BLaER1 (cell line): ENCODE data around the gene TEDC1.

Experiments
- H3K27ac ChIP-seq: shearing (Covaris generic); formaldehyde crosslinking; 2 replicates; pipeline ENCODE4 v1.8.1; 2022
- H3K27me3 ChIP-seq: shearing (Covaris generic); formaldehyde crosslinking; 2 replicates; pipeline ENCODE4 v1.8.1; 2022
- H3K36me3 ChIP-seq: shearing (Covaris generic); formaldehyde crosslinking; 2 replicates; pipeline ENCODE4 v1.8.1; 2022
- H3K4me1 ChIP-seq: shearing (Covaris generic); formaldehyde crosslinking; 2 replicates; pipeline ENCODE4 v1.8.1; 2022
- H3K4me2 ChIP-seq: shearing (Covaris generic); formaldehyde crosslinking; 2 replicates; pipeline ENCODE4 v1.8.1; 2022
- H3K4me3 ChIP-seq: shearing (Covaris generic); formaldehyde crosslinking; 2 replicates; pipeline ENCODE4 v1.8.1; 2022
- H3K9ac ChIP-seq: shearing (Covaris generic); formaldehyde crosslinking; 2 replicates; pipeline ENCODE4 v1.8.1; 2022
- H3K9me3 ChIP-seq: shearing (Covaris generic); formaldehyde crosslinking; 2 replicates; pipeline ENCODE4 v1.8.1; 2022
- H4K20me1 ChIP-seq: shearing (Covaris generic); formaldehyde crosslinking; 2 replicates; pipeline ENCODE4 v1.8.1; 2022
- Cebpa-rat ChIP-seq: shearing (Covaris generic); IDR thresholded peaks from 2 replicates; pipeline ENCODE4 v1.8.1; 2022

The TEDC1 gene

DNA sequence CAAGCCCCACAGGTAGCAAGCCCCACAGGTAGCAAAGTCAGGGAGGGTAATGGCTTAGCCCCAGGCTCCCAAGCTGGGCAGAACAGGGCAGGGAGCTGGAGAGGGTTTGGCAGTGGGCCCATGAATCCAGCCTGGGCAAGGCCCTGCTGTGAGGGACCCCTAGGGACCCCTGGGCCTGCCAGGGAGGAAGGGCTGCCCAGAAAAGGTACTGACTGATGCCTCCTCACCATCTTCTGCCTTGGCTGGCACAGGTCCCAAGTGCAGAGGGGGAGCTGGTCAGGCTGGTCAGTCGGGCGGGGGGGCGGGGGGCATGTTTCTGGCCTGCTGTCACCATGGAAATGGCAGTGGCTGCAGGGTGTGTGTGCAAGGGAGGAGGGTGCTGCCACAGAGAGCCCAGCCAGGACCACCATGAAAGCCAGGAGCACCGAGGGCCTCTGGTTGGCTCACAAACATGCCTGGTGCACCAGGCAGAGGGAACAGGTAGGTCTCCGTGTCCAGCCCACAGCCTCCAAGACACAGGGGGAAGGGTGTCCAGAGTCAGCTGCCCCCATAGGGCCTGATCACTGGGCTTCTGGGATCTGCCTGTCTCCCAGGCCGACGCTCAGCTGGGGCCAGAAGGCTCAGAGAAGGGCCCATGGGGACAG lies 17.9 kb upstream of the TEDC1 start:
- Histone ChIP-seq H3K4me3 (peak overlapping the region; percentile 76), H3K4me2 (peak overlapping the region; percentile 100), H3K27ac (no peak overlapping the region), H4K20me1 (peaks cover 82% of the 10 kb centered on the region), H3K27me3 (peaks cover 35% of the 10 kb centered on the region), H3K36me3 (peaks cover 13% of the 10 kb centered on the region), H3K9me3 (no peaks in the 10 kb centered on the region), H3K4me1 (peaks cover 89% of the 10 kb centered on the region), H3K9ac (no peak overlapping the region)
- no peak for TF ChIP-seq Cebpa-rat

DNA sequence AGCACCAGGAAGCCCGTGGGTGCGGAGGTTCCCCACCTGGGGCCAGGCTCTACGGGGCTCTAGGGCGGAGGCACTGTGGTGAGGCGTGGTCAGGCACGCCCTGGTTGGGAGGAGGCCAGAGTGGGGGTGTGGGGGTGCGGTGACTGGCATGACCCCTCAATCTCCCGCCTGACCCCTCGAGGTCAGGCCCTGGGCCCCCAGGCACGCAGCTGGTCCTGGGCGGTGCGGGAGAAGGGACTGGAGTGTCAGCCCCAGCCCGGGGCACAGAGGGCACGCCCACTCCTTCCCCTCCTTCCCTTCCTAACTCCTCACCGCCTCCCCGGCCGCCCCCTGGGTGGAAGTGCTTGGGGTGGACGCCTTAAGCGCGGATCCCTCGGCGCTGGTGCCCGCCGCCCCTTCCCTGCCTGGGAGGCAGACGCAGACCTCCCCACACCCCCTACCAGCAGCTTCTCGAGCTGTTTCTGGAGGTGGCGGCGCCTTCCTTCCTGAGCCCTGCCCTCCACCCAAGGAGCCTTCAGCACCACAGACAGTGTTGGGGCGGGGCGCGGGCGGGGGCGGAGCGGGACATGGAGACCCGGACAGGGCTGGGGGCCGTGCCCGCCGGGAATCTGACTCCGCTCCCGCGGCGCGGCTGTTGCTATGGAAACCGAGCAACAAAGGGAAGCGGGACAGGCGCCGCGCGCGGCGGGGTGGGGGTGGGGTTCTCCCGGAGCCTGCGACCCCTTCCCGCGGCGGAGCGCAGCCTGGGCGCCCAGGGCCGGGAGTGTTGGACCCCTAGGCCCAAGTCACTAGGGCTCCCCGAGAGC lies 17.2 kb upstream of the TEDC1 start:
- H3K4me3 ChIP-seq: peak overlapping the region; percentile 76
- TF ChIP-seq Cebpa-rat: no peak
- H3K36me3 ChIP-seq: peaks cover 6% of the 10 kb centered on the region
- no peaks in the 10 kb centered on the region for H3K9me3 ChIP-seq
- peaks cover 84% of the 10 kb centered on the region for H3K4me1 ChIP-seq
- peaks cover 77% of the 10 kb centered on the region for H4K20me1 ChIP-seq
- H3K27me3 ChIP-seq: peaks cover 42% of the 10 kb centered on the region
- peak overlapping the region; percentile 100 for H3K4me2 ChIP-seq
- H3K9ac ChIP-seq: peak overlapping the region; percentile 53; the same call in 1 of the 2 replicates
- H3K27ac ChIP-seq: no peak overlapping the region

DNA sequence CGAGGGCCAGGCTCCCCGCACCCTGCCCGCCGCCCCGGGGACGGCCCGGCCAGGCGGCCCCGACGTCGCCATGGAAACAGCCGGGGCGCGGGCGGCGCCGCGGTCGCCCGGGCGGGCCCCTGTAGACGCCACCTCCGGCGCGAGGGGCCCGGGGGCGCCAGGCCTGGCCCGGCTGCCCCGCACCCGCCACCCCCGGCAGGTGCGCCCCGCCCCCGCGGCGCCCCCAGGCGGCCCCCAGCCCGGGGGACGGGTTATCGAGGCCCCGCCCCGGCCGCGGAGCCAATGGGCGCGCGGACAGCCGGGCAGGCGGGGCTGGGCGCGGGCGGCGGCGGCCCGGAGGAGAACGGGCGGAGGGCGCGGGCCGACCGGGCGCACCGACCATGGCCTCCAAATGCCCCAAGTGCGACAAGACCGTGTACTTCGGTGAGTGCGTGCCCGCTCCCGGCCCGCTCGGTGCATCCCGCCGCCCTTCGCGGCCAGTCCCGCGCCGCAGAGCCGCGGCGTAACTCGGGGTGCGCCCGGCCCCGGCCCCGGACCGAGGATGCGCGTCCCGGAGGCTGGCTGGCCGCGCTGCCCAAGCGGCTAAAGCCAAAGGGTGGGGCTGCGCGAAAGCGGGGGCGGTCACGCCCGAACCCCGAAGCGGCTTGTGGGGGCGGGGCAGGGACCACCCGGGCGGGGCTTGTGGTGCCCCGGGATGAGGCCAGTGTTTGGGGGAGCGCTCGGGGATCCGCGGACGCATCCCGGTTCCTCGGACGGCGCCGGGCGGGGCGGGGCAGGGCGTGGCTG lies 16.4 kb upstream of the TEDC1 start, which contains the start of gene CRIP2:
TSS of gene CRIP2 (plus strand) at position 339 of the 786 bp plus-strand sequence. CDS start at position 381, 42 bp downstream.
- peaks cover 80% of the 10 kb centered on the region for H3K4me1 ChIP-seq
- peak within 1 kb of the TSS; percentile 70; the same call in 1 of the 2 replicates for H3K9ac ChIP-seq
- 0 out of 2 replicates have a peak within 1 kb of the TSS, but pooled peaks have one; percentile 22 for H3K27ac ChIP-seq
- H3K36me3 ChIP-seq: no peaks in the 10 kb centered on the region
- H3K4me3 ChIP-seq: peak within 1 kb of the TSS; percentile 76
- no peak for TF ChIP-seq Cebpa-rat
- peak within 1 kb of the TSS; percentile 100 for H3K4me2 ChIP-seq
- H3K9me3 ChIP-seq: no peaks in the 10 kb centered on the region
- peaks cover 75% of the 10 kb centered on the region for H4K20me1 ChIP-seq
- H3K27me3 ChIP-seq: peaks cover 50% of the 10 kb centered on the region

DNA sequence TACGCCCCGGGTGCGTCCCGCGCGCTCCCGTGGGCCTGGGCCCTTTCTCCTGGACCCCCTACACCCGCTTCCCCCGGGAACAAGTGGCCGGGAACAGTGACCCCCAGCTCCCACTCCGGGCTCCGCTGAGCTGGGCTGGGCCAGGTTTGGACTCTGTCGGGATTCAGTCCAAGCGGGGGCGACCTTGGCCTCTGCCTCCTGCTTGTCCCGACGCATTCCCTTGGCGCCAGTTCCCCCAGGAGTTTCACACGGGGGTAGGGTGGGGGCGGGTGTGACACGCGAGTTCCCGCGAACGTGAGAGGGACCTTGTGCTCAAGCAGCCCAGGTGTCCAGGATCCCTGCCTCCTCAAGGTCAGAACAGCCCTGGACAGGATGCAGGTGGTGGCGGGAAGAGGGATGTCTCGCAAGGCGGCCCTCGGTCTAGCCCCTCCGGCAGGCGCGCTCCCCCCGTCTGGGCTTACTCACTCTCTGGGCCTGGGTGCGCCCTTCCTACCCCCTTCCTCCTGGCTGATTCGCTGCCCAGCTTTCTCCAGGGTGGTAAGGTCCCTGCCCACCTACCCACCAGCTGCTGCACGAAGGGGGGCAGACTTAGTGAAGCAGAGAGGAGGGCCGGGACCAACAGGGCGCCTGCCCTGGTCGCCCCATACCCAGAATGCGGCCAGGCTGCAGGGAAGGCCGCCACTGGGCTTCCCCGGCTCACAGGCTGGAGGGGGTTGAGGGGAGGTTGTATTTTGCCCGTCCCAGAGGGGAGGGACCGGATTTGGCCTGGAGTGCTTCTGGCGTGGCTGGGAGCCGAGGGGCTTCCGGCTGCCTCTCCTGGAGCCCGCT lies 15.6 kb upstream of the TEDC1 start:
- H3K9ac ChIP-seq: peak overlapping the region; percentile 70
- H3K4me2 ChIP-seq: peak overlapping the region; percentile 100
- no peaks in the 10 kb centered on the region for H3K36me3 ChIP-seq
- peak overlapping the region; percentile 76 for H3K4me3 ChIP-seq
- 0 out of 2 replicates have a peak overlapping the region, but pooled peaks have one; percentile 22 for H3K27ac ChIP-seq
- TF ChIP-seq Cebpa-rat: no peak
- no peaks in the 10 kb centered on the region for H3K9me3 ChIP-seq
- peaks cover 79% of the 10 kb centered on the region for H3K4me1 ChIP-seq
- peaks cover 58% of the 10 kb centered on the region for H3K27me3 ChIP-seq
- H4K20me1 ChIP-seq: peaks cover 76% of the 10 kb centered on the region

GRCh38 chr14:105476097-105476830 lies 14.8 kb upstream of the TEDC1 start:
- peak overlapping the region; percentile 100 for H3K4me2 ChIP-seq
- H3K36me3 ChIP-seq: no peaks in the 10 kb centered on the region
- no peak for TF ChIP-seq Cebpa-rat
- H3K27me3 ChIP-seq: peaks cover 61% of the 10 kb centered on the region
- H3K9ac ChIP-seq: peak overlapping the region; percentile 70
- no peaks in the 10 kb centered on the region for H3K9me3 ChIP-seq
- H3K4me1 ChIP-seq: peaks cover 79% of the 10 kb centered on the region
- H3K27ac ChIP-seq: 0 out of 2 replicates have a peak overlapping the region, but pooled peaks have one; percentile 1
- H4K20me1 ChIP-seq: peaks cover 71% of the 10 kb centered on the region
- H3K4me3 ChIP-seq: peak overlapping the region; percentile 76

- Histone ChIP-seq H3K9ac (peak overlapping the region; percentile 70; the same call in 1 of the 2 replicates), H3K36me3 (no peaks in the 10 kb centered on the region), H3K9me3 (no peaks in the 10 kb centered on the region), H3K4me2 (peak overlapping the region; percentile 100), H3K27ac (no peak overlapping the region), H3K4me3 (peak overlapping the region; percentile 76), H3K27me3 (peaks cover 61% of the 10 kb centered on the region), H3K4me1 (peaks cover 78% of the 10 kb centered on the region), H4K20me1 (peaks cover 66% of the 10 kb centered on the region)
- TF ChIP-seq Cebpa-rat: no peak
Measured at GRCh38 chr14:105476831-105477659, 14.0 kb upstream of the TEDC1 start.

- H3K4me1 ChIP-seq: peaks cover 78% of the 10 kb centered on the region
- no peaks in the 10 kb centered on the region for H3K9me3 ChIP-seq
- no peaks in the 10 kb centered on the region for H3K36me3 ChIP-seq
- peak overlapping the region; percentile 100 for H3K4me2 ChIP-seq
- no peak overlapping the region for H3K9ac ChIP-seq
- H4K20me1 ChIP-seq: peaks cover 66% of the 10 kb centered on the region
- TF ChIP-seq Cebpa-rat: no peak
- peak overlapping the region; percentile 28; the same call in 1 of the 2 replicates for H3K4me3 ChIP-seq
- H3K27me3 ChIP-seq: peaks cover 61% of the 10 kb centered on the region
- no peak overlapping the region for H3K27ac ChIP-seq
Measured at GRCh38 chr14:105477660-105478397, 13.2 kb upstream of the TEDC1 start.
